IPS-20b (cell line): ENCODE results near the gene HK2.

Source experiments
- H3K27ac ChIP-seq: one replicate; pipeline ENCODE4 v1.5.1; 2013; ENCODE audit warnings: low read length
- H3K27me3 ChIP-seq: 2 replicates; pipeline ENCODE4 v1.6.1; 2013; ENCODE audit warnings: mild to moderate bottlenecking, low read length, inconsistent platforms; ENCODE audit not compliant: insufficient read depth
- H3K36me3 ChIP-seq: 2 replicates; pipeline ENCODE4 v1.6.1; 2013; ENCODE audit warnings: low read depth, mild to moderate bottlenecking, inconsistent platforms, low read length, moderate library complexity; ENCODE audit not compliant: insufficient read depth
- H3K4me1 ChIP-seq: 2 replicates; pipeline ENCODE4 v1.6.1; 2013; ENCODE audit warnings: mild to moderate bottlenecking, control low read depth, inconsistent platforms, low read length, moderate library complexity; ENCODE audit not compliant: insufficient read depth
- H3K4me3 ChIP-seq: 2 replicates; pipeline ENCODE4 v1.5.1; 2013; ENCODE audit warnings: mild to moderate bottlenecking, low read length, inconsistent platforms
- H3K9ac ChIP-seq: 2 replicates; pipeline ENCODE4 v1.6.1; 2013; ENCODE audit warnings: low read depth, mild to moderate bottlenecking, inconsistent platforms, low read length, moderate library complexity
- H3K9me3 ChIP-seq: 2 replicates; pipeline ENCODE4 v1.6.1; 2013; ENCODE audit warnings: mild to moderate bottlenecking, low read depth, low read length, inconsistent platforms; ENCODE audit not compliant: insufficient read depth

HK2 gene

GRCh38 chr2:74862020-74862964, 28.4 kb downstream of the HK2 start:
- Histone ChIP-seq H3K9ac (no peak overlapping the region), H3K27me3 (no peaks in the 10 kb centered on the region), H3K9me3 (no peaks in the 10 kb centered on the region), H3K27ac (no peak overlapping the region), H3K4me3 (no peak overlapping the region), H3K4me1 (0 out of 2 replicates have a peak, but pooled peaks cover 2% of the 10 kb centered on the region), H3K36me3 (peaks cover 55% of the 10 kb centered on the region)

- no peak overlapping the region for H3K9ac ChIP-seq
- H3K27ac ChIP-seq: no peak overlapping the region
- no peaks in the 10 kb centered on the region for H3K27me3 ChIP-seq
- no peaks in the 10 kb centered on the region for H3K9me3 ChIP-seq
- peaks cover 55% of the 10 kb centered on the region for H3K36me3 ChIP-seq
- H3K4me1 ChIP-seq: 0 out of 2 replicates have a peak, but pooled peaks cover 2% of the 10 kb centered on the region
- H3K4me3 ChIP-seq: no peak overlapping the region
Observed at GRCh38 chr2:74863802-74864248, 29.9 kb downstream of the HK2 start.

- Histone ChIP-seq H3K4me3 (no peak overlapping the region), H3K27me3 (no peaks in the 10 kb centered on the region), H3K36me3 (peaks cover 59% of the 10 kb centered on the region), H3K27ac (peak overlapping the region; percentile 19), H3K9me3 (no peaks in the 10 kb centered on the region), H3K9ac (no peak overlapping the region), H3K4me1 (0 out of 2 replicates have a peak, but pooled peaks cover 2% of the 10 kb centered on the region)
Observed at GRCh38 chr2:74864728-74865722, 31.1 kb downstream of the HK2 start.

GRCh38 chr2:74865770-74866674, 32.1 kb downstream of the HK2 start:
- H3K4me1 ChIP-seq: 0 out of 2 replicates have a peak, but pooled peaks cover 2% of the 10 kb centered on the region
- no peak overlapping the region for H3K27ac ChIP-seq
- peaks cover 60% of the 10 kb centered on the region for H3K36me3 ChIP-seq
- no peaks in the 10 kb centered on the region for H3K9me3 ChIP-seq
- H3K4me3 ChIP-seq: no peak overlapping the region
- H3K27me3 ChIP-seq: no peaks in the 10 kb centered on the region
- H3K9ac ChIP-seq: no peak overlapping the region

- H3K36me3 ChIP-seq: peaks cover 66% of the 10 kb centered on the region
Observed at GRCh38 chr2:74867841-74868658, 34.1 kb downstream of the HK2 start.

GRCh38 chr2:74869517-74869916, 35.6 kb downstream of the HK2 start:
- Histone ChIP-seq H3K36me3 (peaks cover 81% of the 10 kb centered on the region), H3K27me3 (no peaks in the 10 kb centered on the region)

More at GRCh38 chr2:74867841-74868658, 34.1 kb downstream of the HK2 start:
- Histone ChIP-seq H3K9me3 (no peaks in the 10 kb centered on the region), H3K9ac (no peak overlapping the region), H3K4me3 (no peak overlapping the region), H3K27ac (no peak overlapping the region), H3K27me3 (no peaks in the 10 kb centered on the region), H3K4me1 (no peaks in the 10 kb centered on the region)

GRCh38 chr2:74870951-74871350, 37.0 kb downstream of the HK2 start:
- peaks cover 85% of the 10 kb centered on the region for H3K36me3 ChIP-seq
- no peak overlapping the region for H3K4me3 ChIP-seq
- no peaks in the 10 kb centered on the region for H3K4me1 ChIP-seq
- H3K9ac ChIP-seq: no peak overlapping the region
- H3K27me3 ChIP-seq: no peaks in the 10 kb centered on the region
- no peak overlapping the region for H3K27ac ChIP-seq
- no peaks in the 10 kb centered on the region for H3K9me3 ChIP-seq

More at GRCh38 chr2:74869517-74869916, 35.6 kb downstream of the HK2 start:
- Histone ChIP-seq H3K27ac (no peak overlapping the region), H3K4me3 (no peak overlapping the region), H3K4me1 (no peaks in the 10 kb centered on the region), H3K9me3 (no peaks in the 10 kb centered on the region), H3K9ac (no peak overlapping the region)

GRCh38 chr2:74871414-74871813, 37.5 kb downstream of the HK2 start:
- Histone ChIP-seq H3K4me1 (no peaks in the 10 kb centered on the region), H3K9me3 (no peaks in the 10 kb centered on the region), H3K4me3 (no peak overlapping the region), H3K27me3 (no peaks in the 10 kb centered on the region), H3K27ac (no peak overlapping the region), H3K9ac (no peak overlapping the region), H3K36me3 (peaks cover 87% of the 10 kb centered on the region)

GRCh38 chr2:74872389-74872836, 38.5 kb downstream of the HK2 start:
- Histone ChIP-seq H3K4me1 (no peaks in the 10 kb centered on the region), H3K36me3 (peaks cover 97% of the 10 kb centered on the region), H3K27me3 (no peaks in the 10 kb centered on the region), H3K27ac (no peak overlapping the region), H3K9me3 (no peaks in the 10 kb centered on the region), H3K9ac (no peak overlapping the region), H3K4me3 (no peak overlapping the region)

GRCh38 chr2:74873012-74873665, 39.2 kb downstream of the HK2 start:
- no peak overlapping the region for H3K27ac ChIP-seq
- H3K9ac ChIP-seq: no peak overlapping the region
- H3K4me1 ChIP-seq: no peaks in the 10 kb centered on the region
- H3K36me3 ChIP-seq: peaks cover 97% of the 10 kb centered on the region
- no peaks in the 10 kb centered on the region for H3K9me3 ChIP-seq
- no peaks in the 10 kb centered on the region for H3K27me3 ChIP-seq
- H3K4me3 ChIP-seq: no peak overlapping the region
